A673 (cell line): ENCODE results near the gene GID4.

Experiments
- CTCF ChIP-seq: fragments of 300-800, 200-600 bp; sonication (generic); conservative IDR thresholded peaks from 2 replicates; pipeline ENCODE4 v1.5.1; 2017; ENCODE audit warnings: low read depth, mild to moderate bottlenecking, antibody characterized with exemption, low read length, moderate library complexity, mixed read lengths
- EZH2 ChIP-seq: fragments of 200-600 bp; sonication (generic); IDR thresholded peaks from 2 replicates; pipeline ENCODE4 v1.6.1; 2017; ENCODE audit warnings: borderline replicate concordance, low read depth, mild to moderate bottlenecking, mixed read lengths, antibody characterized with exemption, low read length; ENCODE audit not compliant: poor library complexity, severe bottlenecking

GRCh38 chr17:18076936-18077335 lies 37.7 kb downstream of the GID4 start:
- TF ChIP-seq CTCF (no peak), EZH2 (no peak)
